Caco-2 (cell line): ENCODE data around the gene KDM3B. TPM values are rescaled to one million over a fixed set of nuclear protein-coding genes. Genes with fewer than 3 reads are reported as not detected.

Experiments
- BruUV-seq: library from RNA; stranded (reverse); fragments of 400-500 nt; replicated peaks from 2 replicates; lab custom pipeline; 2021; lab: Mats Ljungman, UMichigan
- CTCF ChIA-PET: fragments of 300-600 bp; sonication (Branson Sonifier 250); formaldehyde crosslinking; loops from one replicate; lab custom pipeline; 2022; ENCODE audit warnings: antibody characterized with exemption; lab: Charles Lee
- POLR2A ChIA-PET: fragments of 300-600 bp; sonication (Branson Sonifier 250); formaldehyde crosslinking; loops from one replicate; lab custom pipeline; 2022; ENCODE audit warnings: antibody characterized with exemption; lab: Charles Lee
- DNase-seq, 2 experiments: peaks; one replicate each; pipeline versions ENCODE4 v3.0.0 to v3.0.0-alpha.2; 2020 to 2022
- H3K27me3 ChIP-seq: replicated peaks from 2 replicates; pipeline ENCODE4 v1.6.0; 2011; ENCODE audit warnings: low read length; ENCODE audit not compliant: control insufficient read depth, insufficient read depth
- H3K36me3 ChIP-seq: 2 replicates; pipeline ENCODE4 v1.5.1; 2011; ENCODE audit warnings: low read length; ENCODE audit not compliant: control insufficient read depth, insufficient read depth
- H3K4me1 ChIP-seq: fragments of 250-450 bp; sonication (Bioruptor Pico); 2 replicates; pipeline ENCODE4 v1.5.1; 2020; ENCODE audit warnings: mild to moderate bottlenecking
- H3K4me3 ChIP-seq: 2 replicates; pipeline ENCODE4 v1.5.1; 2011; ENCODE audit warnings: low read depth, mild to moderate bottlenecking, control low read depth, low read length
- H3K9me3 ChIP-seq: fragments of 250-450 bp; sonication (Bioruptor Pico); 2 replicates; pipeline ENCODE4 v1.5.1; 2020; ENCODE audit warnings: mild to moderate bottlenecking, moderate library complexity
- H3K27ac Mint-ChIP-seq: one replicate; pipeline ENCODE4 v1.8.0; 2022; ENCODE audit warnings: mixed read lengths; ENCODE audit not compliant: unreplicated experiment
- H3K27me3 Mint-ChIP-seq: one replicate; pipeline ENCODE4 v1.8.0; 2022; ENCODE audit warnings: mixed read lengths; ENCODE audit not compliant: insufficient read depth, unreplicated experiment
- H3K36me3 Mint-ChIP-seq: one replicate; pipeline ENCODE4 v1.8.0; 2022; ENCODE audit warnings: mild to moderate bottlenecking, mixed read lengths; ENCODE audit not compliant: insufficient read depth, unreplicated experiment
- H3K4me1 Mint-ChIP-seq: one replicate; pipeline ENCODE4 v1.8.0; 2022; ENCODE audit warnings: low read depth, mixed read lengths; ENCODE audit not compliant: unreplicated experiment
- H3K4me3 Mint-ChIP-seq: one replicate; pipeline ENCODE4 v1.8.0; 2022; ENCODE audit warnings: mild to moderate bottlenecking, moderate library complexity, mixed read lengths; ENCODE audit not compliant: unreplicated experiment
- H3K9me3 Mint-ChIP-seq: one replicate; pipeline ENCODE4 v1.8.0; 2022; ENCODE audit warnings: mixed read lengths; ENCODE audit not compliant: unreplicated experiment
- intact Hi-C: fragments of 100-400 bp; cut with micrococcal nuclease; formaldehyde crosslinking; loops from one replicate; pipeline ENCODE4 v1.10.0; 2022; ENCODE audit not compliant: unreplicated experiment
- total RNA-seq: library from RNA; stranded (reverse); gene quantifications from 2 replicates; pipeline ENCODE4 v1.2.3, GENCODE V29; 2022
- TF ChIP-seq, protein P1 (sequence below), 2 experiments: fragments of 200-600 bp in 1 of 2; IDR thresholded peaks; 1 replicate in 1 of 2; 2 replicates in 1 of 2; pipeline versions ENCODE4 v1.5.1 to v1.8.0; 2011 to 2022; ENCODE audit warnings: antibody characterized with exemption in 1 of 2, control low read depth in 1 of 2, inconsistent platforms in 1 of 2, low read depth in 1 of 2, low read length in 1 of 2, mild to moderate bottlenecking in 1 of 2, moderate library complexity in 1 of 2; ENCODE audit not compliant: insufficient read depth in 1 of 2, severe bottlenecking in 1 of 2, unreplicated experiment in 1 of 2

Gene KDM3B
- total RNA-seq, 1 experiment from 2014 or later = 71.8 TPM

DNA sequence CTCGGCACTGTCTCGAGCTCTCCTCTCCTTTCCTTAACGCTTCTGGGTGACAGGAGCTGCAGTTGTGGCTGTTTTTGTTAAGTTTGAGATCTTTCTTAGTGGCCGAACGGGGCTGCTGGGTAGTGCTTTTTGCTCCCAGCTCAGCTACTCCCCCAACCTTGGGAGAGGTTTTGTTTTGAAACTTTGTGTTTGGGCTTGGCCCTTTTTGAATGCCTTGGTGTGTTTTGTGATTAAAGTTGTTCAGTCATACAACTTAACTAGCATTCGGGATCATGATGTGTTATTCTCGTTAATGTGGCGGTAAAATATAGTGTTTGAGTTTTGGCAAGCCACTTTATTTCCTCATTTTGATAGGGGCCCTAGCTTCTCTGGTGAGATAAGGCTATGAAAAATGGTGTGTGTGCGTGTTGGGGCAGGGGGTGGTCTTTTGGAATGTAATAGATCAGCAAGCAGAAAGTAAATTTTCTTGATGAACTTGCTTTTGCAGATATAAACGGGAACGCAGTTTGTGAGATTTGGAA is 1.1 kb downstream of the KDM3B start:
- TF ChIP-seq, protein P1, sequence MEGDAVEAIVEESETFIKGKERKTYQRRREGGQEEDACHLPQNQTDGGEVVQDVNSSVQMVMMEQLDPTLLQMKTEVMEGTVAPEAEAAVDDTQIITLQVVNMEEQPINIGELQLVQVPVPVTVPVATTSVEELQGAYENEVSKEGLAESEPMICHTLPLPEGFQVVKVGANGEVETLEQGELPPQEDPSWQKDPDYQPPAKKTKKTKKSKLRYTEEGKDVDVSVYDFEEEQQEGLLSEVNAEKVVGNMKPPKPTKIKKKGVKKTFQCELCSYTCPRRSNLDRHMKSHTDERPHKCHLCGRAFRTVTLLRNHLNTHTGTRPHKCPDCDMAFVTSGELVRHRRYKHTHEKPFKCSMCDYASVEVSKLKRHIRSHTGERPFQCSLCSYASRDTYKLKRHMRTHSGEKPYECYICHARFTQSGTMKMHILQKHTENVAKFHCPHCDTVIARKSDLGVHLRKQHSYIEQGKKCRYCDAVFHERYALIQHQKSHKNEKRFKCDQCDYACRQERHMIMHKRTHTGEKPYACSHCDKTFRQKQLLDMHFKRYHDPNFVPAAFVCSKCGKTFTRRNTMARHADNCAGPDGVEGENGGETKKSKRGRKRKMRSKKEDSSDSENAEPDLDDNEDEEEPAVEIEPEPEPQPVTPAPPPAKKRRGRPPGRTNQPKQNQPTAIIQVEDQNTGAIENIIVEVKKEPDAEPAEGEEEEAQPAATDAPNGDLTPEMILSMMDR (IDR thresholded peaks at IDR 0.05; ENCODE audit: insufficient read depth in 1 of 2, low read depth in 1 of 2, low read length in 1 of 2, severe bottlenecking in 1 of 2, unreplicated experiment in 1 of 2) = no peak
- Histone ChIP-seq H3K36me3 (no peaks in the 10 kb centered on the region; the same call in 1 of the 2 replicates), H3K27me3 (no peaks in the 10 kb centered on the region), H3K9me3 (no peaks in the 10 kb centered on the region), H3K4me1 (peaks cover 12% of the 10 kb centered on the region; the same call in 1 of the 2 replicates), H3K4me3 (peak overlapping the region; percentile 78)
- intact Hi-C loops = no loop called here
- DNase-seq = no peak
- peak overlapping the region; percentile 92 for H3K27ac Mint-ChIP-seq
- POLR2A ChIA-PET = interaction anchor here (0.8 to 2.7 kb wide), 6 partner anchors 14 to 190 kb away, joined by 3 to 34 read pairs (median 5); partner anchors contain the start of genes CDC23, CDC25C, ETF1 and FAM53C
- H3K9me3 Mint-ChIP-seq = no peaks in the 10 kb centered on the region
- peak overlapping the region; percentile 91 for H3K4me3 Mint-ChIP-seq
- BruUV-seq = TSS peak; percentile 40
- CTCF ChIA-PET = interaction anchor here (0.8 to 3.1 kb wide), 12 partner anchors 14 to 317 kb away, joined by 3 to 54 read pairs (median 4); partner anchors contain the start of genes CDC25C, FAM53C and KIF20A
- H3K36me3 Mint-ChIP-seq = peaks cover 23% of the 10 kb centered on the region
- H3K4me1 Mint-ChIP-seq = peaks cover 17% of the 10 kb centered on the region
- no peaks in the 10 kb centered on the region for H3K27me3 Mint-ChIP-seq

DNA sequence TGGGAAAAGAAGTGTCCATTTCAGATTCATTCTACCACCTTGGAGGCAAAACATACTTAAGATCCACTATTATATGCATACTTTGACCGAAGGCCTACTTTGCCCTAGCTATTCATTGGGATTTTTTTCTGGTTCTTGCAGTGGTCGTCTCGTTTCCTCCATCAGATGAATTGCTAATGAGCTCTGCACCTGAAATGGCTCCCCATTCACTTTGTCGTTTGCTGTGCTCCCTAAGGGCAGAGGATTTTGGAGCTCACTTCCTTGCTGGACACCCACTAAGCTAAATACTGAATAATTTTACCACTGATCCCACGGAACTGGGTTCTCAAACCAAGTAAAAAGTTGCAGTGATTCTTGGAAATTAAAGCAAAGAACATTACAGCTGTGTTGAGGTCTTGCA is 1.9 kb downstream of the KDM3B start:
- Histone ChIP-seq H3K36me3 (no peaks in the 10 kb centered on the region), H3K9me3 (no peaks in the 10 kb centered on the region), H3K4me3 (peak overlapping the region; percentile 78), H3K4me1 (peaks cover 12% of the 10 kb centered on the region; the same call in 1 of the 2 replicates), H3K27me3 (no peaks in the 10 kb centered on the region)
- H3K27ac Mint-ChIP-seq = peak overlapping the region; percentile 92
- ChIA-PET CTCF (interaction anchor here (0.8 to 1.8 kb wide), 5 partner anchors 16 to 132 kb away, joined by 5 to 20 read pairs (median 6); partner anchors contain the start of genes CDC25C and FAM53C), POLR2A (interaction anchor here (0.6 to 2.7 kb wide), 4 partner anchors 17 to 141 kb away, joined by 3 to 34 read pairs (median 4); partner anchors contain the start of genes CDC23, CDC25C and FAM53C)
- H3K27me3 Mint-ChIP-seq = no peaks in the 10 kb centered on the region
- peak overlapping the region; percentile 91 for H3K4me3 Mint-ChIP-seq
- H3K36me3 Mint-ChIP-seq = peaks cover 23% of the 10 kb centered on the region
- no peaks in the 10 kb centered on the region for H3K9me3 Mint-ChIP-seq
- no peak for DNase-seq
- intact Hi-C loops = no loop called here
- no TSS peak for BruUV-seq
- H3K4me1 Mint-ChIP-seq = peaks cover 17% of the 10 kb centered on the region
- TF ChIP-seq, protein P1 (IDR thresholded peaks at IDR 0.05; ENCODE audit: insufficient read depth in 1 of 2, low read depth in 1 of 2, low read length in 1 of 2, severe bottlenecking in 1 of 2, unreplicated experiment in 1 of 2) = no peak

DNA sequence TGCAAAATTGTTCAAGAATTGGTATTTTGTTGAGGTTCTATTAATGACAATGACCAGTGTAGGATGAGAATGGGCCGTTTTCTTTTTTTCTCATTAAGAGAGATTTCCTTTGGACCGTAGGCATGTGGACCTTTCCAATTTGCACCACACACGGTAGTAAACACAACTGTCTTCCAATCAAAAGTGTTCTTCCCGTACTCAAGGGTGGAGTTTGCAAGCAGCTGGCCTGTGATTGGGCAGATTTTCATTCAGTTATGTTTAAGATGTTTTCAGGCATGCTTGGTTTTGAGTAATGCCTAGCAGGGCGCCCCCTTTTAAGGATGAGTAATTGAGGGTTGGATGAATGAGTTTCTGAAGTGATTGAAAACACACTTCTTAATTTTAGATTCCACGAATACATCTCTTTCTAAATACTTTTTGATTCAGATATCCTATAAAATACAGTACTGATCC is 2.5 kb downstream of the KDM3B start:
- ChIA-PET POLR2A (interaction anchor here (0.6 kb wide), 2 partner anchors 18 to 23 kb away, joined by 3 read pairs; partner anchors contain the start of gene CDC25C), CTCF (interaction anchor here (0.7 to 1.0 kb wide), 4 partner anchors 16 to 1512 kb away, joined by 3 to 10 read pairs (median 8); partner anchors contain the start of gene FAM53C)
- no TSS peak for BruUV-seq
- peaks cover 23% of the 10 kb centered on the region for H3K36me3 Mint-ChIP-seq
- intact Hi-C loops = no loop called here
- Histone ChIP-seq H3K4me1 (peaks cover 12% of the 10 kb centered on the region; the same call in 1 of the 2 replicates), H3K36me3 (no peaks in the 10 kb centered on the region), H3K4me3 (no peak overlapping the region; the same call in 1 of the 2 replicates), H3K9me3 (no peaks in the 10 kb centered on the region), H3K27me3 (no peaks in the 10 kb centered on the region)
- H3K4me3 Mint-ChIP-seq = peak overlapping the region; percentile 91
- peaks cover 17% of the 10 kb centered on the region for H3K4me1 Mint-ChIP-seq
- DNase-seq = peak; percentile 59 to 62
- no peaks in the 10 kb centered on the region for H3K27me3 Mint-ChIP-seq
- H3K9me3 Mint-ChIP-seq = no peaks in the 10 kb centered on the region
- TF ChIP-seq, protein P1 (IDR thresholded peaks at IDR 0.05; ENCODE audit: insufficient read depth in 1 of 2, low read depth in 1 of 2, low read length in 1 of 2, severe bottlenecking in 1 of 2, unreplicated experiment in 1 of 2) = no peak
- H3K27ac Mint-ChIP-seq = no peak overlapping the region
